SU-DHL-6 (cell line): ENCODE results near the gene MAP2K6.

Source experiments
- CTCF ChIP-seq: fragments of 200-600 bp; sonication (generic); IDR thresholded peaks from one replicate; pipeline ENCODE4 v1.5.1; 2017; ENCODE audit warnings: antibody characterized with exemption, mild to moderate bottlenecking, low read length, moderate library complexity; ENCODE audit not compliant: insufficient read depth, poor library complexity, severe bottlenecking
- EZH2phosphoT487 ChIP-seq: fragments of 200-600 bp; sonication (generic), shearing (Covaris generic); conservative IDR thresholded peaks from 2 replicates; pipeline ENCODE4 v1.6.1; 2018; ENCODE audit warnings: mild to moderate bottlenecking, antibody characterized with exemption, low read length, moderate library complexity, mixed read lengths

- no peak for TF ChIP-seq CTCF
- no peak for TF ChIP-seq EZH2phosphoT487
Observed at GRCh38 chr17:69412251-69412671, 2.2 kb upstream of the MAP2K6 start.
